Measurements from ENCODE around the gene RALY.

- no peak for TF ChIP-seq CTCF (IDR thresholded peaks at IDR 0.05; ENCODE audit: low read depth, low read length, poor library complexity, severe bottlenecking)
- TF ChIP-seq EZH2phosphoT487 (IDR thresholded peaks at IDR 0.05; ENCODE audit: borderline replicate concordance, low read length), result no peak
Measured at GRCh38 chr20:33948480-33948879, 45.2 kb upstream of the RALY start.

Data from DOHH2 (cell line).